Measurements from ENCODE around the gene TMPRSS9. TPM values are rescaled to one million over a fixed set of nuclear protein-coding genes. Genes with fewer than 3 reads are reported as not detected.

The TMPRSS9 gene
- total and polyA plus RNA-seq, 2 of the 13 experiments (the other 11 are each of a cell fraction or from before 2014, with no cell fraction given), result 2.5 to 5.2 TPM

GRCh38 chr19:2421581-2422306, 61.7 kb downstream of the TMPRSS9 start (continued):
- peak; percentile 92; the same call in 1 of the 2 replicates for TF ChIP-seq AKAP8 (CRISPR knock-in tag; IDR thresholded peaks at IDR 0.05)
- TF ChIP-seq RBFOX2 (IDR thresholded peaks at IDR 0.05; ENCODE audit: low read depth, low read length), result peak; percentile 79
- TF ChIP-seq RARG (CRISPR knock-in tag; IDR thresholded peaks at IDR 0.05; ENCODE audit: low read depth), result no peak
- peak; percentile 62 for TF ChIP-seq AGO1 (IDR thresholded peaks at IDR 0.05; ENCODE audit: low read depth, low read length, poor library complexity, severe bottlenecking)
- TF ChIP-seq ZNF235 (CRISPR knock-in tag; IDR thresholded peaks at IDR 0.05; ENCODE audit: borderline replicate concordance), result no peak
- no peak for TF ChIP-seq MLXIP (CRISPR knock-in tag; IDR thresholded peaks at IDR 0.05; ENCODE audit: borderline replicate concordance)
- TF ChIP-seq ZNF792 (CRISPR knock-in tag; IDR thresholded peaks at IDR 0.05), result no peak
- TF ChIP-seq PPARG (CRISPR knock-in tag; conservative IDR thresholded peaks at IDR 0.05), result no peak
- TF ChIP-seq PAXIP1 (CRISPR knock-in tag; conservative IDR thresholded peaks at IDR 0.05), result no peak
- no peak for TF ChIP-seq ZIK1 (CRISPR knock-in tag; IDR thresholded peaks at IDR 0.05; ENCODE audit: borderline replicate concordance, low read depth)
- no peak for TF ChIP-seq SRSF4 (IDR thresholded peaks at IDR 0.05; ENCODE audit: low read depth, low read length, poor library complexity, severe bottlenecking)
- no peak for TF ChIP-seq MTF2 (CRISPR knock-in tag; IDR thresholded peaks at IDR 0.05; ENCODE audit: borderline replicate concordance)
- TF ChIP-seq PAF1 (CRISPR knock-in tag; IDR thresholded peaks at IDR 0.05), result 0 out of 2 replicates have a peak, but pooled peaks have one; percentile 42
- no peak for TF ChIP-seq TAF1 (CRISPR knock-in tag; IDR thresholded peaks at IDR 0.05)
- TF ChIP-seq ZNF768 (CRISPR knock-in tag; IDR thresholded peaks at IDR 0.05), result 0 out of 2 replicates have a peak, but pooled peaks have one; percentile 43
- no peak for TF ChIP-seq ASH2L (IDR thresholded peaks at IDR 0.05; ENCODE audit: insufficient read length, low read depth, low read length)
- no peak for TF ChIP-seq ZNF563 (CRISPR knock-in tag; IDR thresholded peaks at IDR 0.05)
- no peak for TF ChIP-seq HNF1A (IDR thresholded peaks at IDR 0.05; ENCODE audit: low read depth)
- TF ChIP-seq HNF1A (CRISPR knock-in tag; IDR thresholded peaks at IDR 0.05; ENCODE audit: borderline replicate concordance), result no peak
